NCI-H1417 treated with DMSO at 0.1 percent for 48 hours (cell line): ENCODE results near the gene UBA3.

Experiments used
- DNase-seq: peaks from one replicate; lab custom pipeline; 2025; lab: John Stamatoyannopoulos, UW

UBA3 gene

GRCh38 chr3:69065318-69065964, 14.7 kb downstream of the UBA3 start:
- DNase-seq = no peak

GRCh38 chr3:69063636-69064035, 16.5 kb downstream of the UBA3 start:
- DNase-seq = no peak

GRCh38 chr3:69059688-69060087, 20.5 kb downstream of the UBA3 start:
- no peak for DNase-seq

GRCh38 chr3:69058947-69059224, 21.3 kb downstream of the UBA3 start:
- DNase-seq = no peak

GRCh38 chr3:69058180-69058946, 21.8 kb downstream of the UBA3 start:
- no peak for DNase-seq

GRCh38 chr3:69052472-69052898, 27.7 kb downstream of the UBA3 start:
- no peak for DNase-seq

- DNase-seq = no peak
Observed at GRCh38 chr3:69051756-69052471, 28.3 kb downstream of the UBA3 start, which contains the start of gene TMF1. Gene TMF1, minus strand, starts transcription at chr3:69052333. Its CDS starts 247 bp downstream, at chr3:69052086.

GRCh38 chr3:69048990-69049389, 31.2 kb downstream of the UBA3 start:
- DNase-seq = no peak

- DNase-seq = no peak
Observed at GRCh38 chr3:69044608-69045007, 35.6 kb downstream of the UBA3 start.

- DNase-seq = no peak
Observed at GRCh38 chr3:69033470-69033869, 46.7 kb downstream of the UBA3 start.

GRCh38 chr3:69032737-69033136, 47.4 kb downstream of the UBA3 start:
- DNase-seq = no peak

- no peak for DNase-seq
Observed at GRCh38 chr3:69032142-69032541, 48.0 kb downstream of the UBA3 start.

GRCh38 chr3:69031635-69032034, 48.5 kb downstream of the UBA3 start:
- no peak for DNase-seq

GRCh38 chr3:69020857-69021256, 59.3 kb downstream of the UBA3 start:
- no peak for DNase-seq

- no peak for DNase-seq
Observed at GRCh38 chr3:69020424-69020823, 59.7 kb downstream of the UBA3 start.

- no peak for DNase-seq
Observed at GRCh38 chr3:69016901-69017300, 63.3 kb downstream of the UBA3 start.

- no peak for DNase-seq
Observed at GRCh38 chr3:69016102-69016501, 64.1 kb downstream of the UBA3 start.

- no peak for DNase-seq
Observed at GRCh38 chr3:69014022-69014580, 66.1 kb downstream of the UBA3 start.

GRCh38 chr3:69013253-69014021, 66.7 kb downstream of the UBA3 start, which contains the start of gene EOGT:
Gene EOGT, minus strand, starts transcription at chr3:69013684. Its CDS starts 3,838 bp downstream, at chr3:69009846.
- no peak for DNase-seq

GRCh38 chr3:69012800-69013252, 67.3 kb downstream of the UBA3 start:
- DNase-seq = no peak

GRCh38 chr3:69012100-69012799, 67.9 kb downstream of the UBA3 start:
- no peak for DNase-seq
